Naive B cell (primary cell): ENCODE results near the gene SENP7. TPM values are rescaled to one million over a fixed set of nuclear protein-coding genes. Genes with fewer than 3 reads are reported as not detected.

Experiments
- ATAC-seq, 2 donors: fragments of 150-1000 bp; cut with Tn5 transposase; 2 replicates each; pipeline ENCODE4 v1.10.0; 2021; ENCODE audit warnings: low read depth in 2 of 2, mild to moderate bottlenecking in 2 of 2, moderate library complexity in 2 of 2
- DNase-seq: peaks from one replicate; pipeline ENCODE4 v3.0.0; 2022
- H3K27ac Mint-ChIP-seq, 6 donors: one replicate each; pipeline ENCODE4 v1.8.0; 2020 to 2022; ENCODE audit warnings: mild to moderate bottlenecking in 6 of 6, mixed read lengths in 6 of 6, moderate library complexity in 5 of 6, inconsistent platforms in 2 of 6
- H3K27me3 Mint-ChIP-seq, 3 donors: one replicate each; pipeline ENCODE4 v1.8.0; 2021 to 2022; ENCODE audit warnings: mixed read lengths in 3 of 3, mild to moderate bottlenecking in 1 of 3
- H3K36me3 Mint-ChIP-seq, 2 donors: one replicate each; pipeline ENCODE4 v1.8.0; 2020 to 2022; ENCODE audit warnings: mixed read lengths in 2 of 2, inconsistent platforms in 1 of 2, mild to moderate bottlenecking in 1 of 2
- H3K4me1 Mint-ChIP-seq, 3 donors: one replicate each; pipeline ENCODE4 v1.8.0; 2020 to 2022; ENCODE audit warnings: mixed read lengths in 3 of 3, inconsistent platforms in 1 of 3, mild to moderate bottlenecking in 1 of 3, moderate library complexity in 1 of 3
- H3K4me3 Mint-ChIP-seq, 8 donors: one replicate each; pipeline ENCODE4 v1.8.0; 2020 to 2022; ENCODE audit warnings: mild to moderate bottlenecking in 8 of 8, mixed read lengths in 8 of 8, moderate library complexity in 8 of 8, inconsistent platforms in 2 of 8
- H3K9me3 Mint-ChIP-seq, 7 donors: one replicate each; pipeline ENCODE4 v1.8.0; 2020 to 2022; ENCODE audit warnings: mixed read lengths in 7 of 7, mild to moderate bottlenecking in 5 of 7, inconsistent platforms in 2 of 7, moderate library complexity in 1 of 7
- polyA plus RNA-seq, 6 donors: library from polyadenylated mRNA; unstranded; fragments of 300-500 nt; fragmentation: Illumina TruSeq; gene quantifications; one replicate each; pipeline ENCODE4 v1.2.3, GENCODE V29; 2021; ENCODE audit warnings: low read depth in 6 of 6

Gene SENP7
- polyA plus RNA-seq, 6 donors from 2014 or later: 7.7 to 13.3 (median 10.9) TPM

GRCh38 chr3:101281521-101282030 is 231.4 kb downstream of the SENP7 start:
- Mint-ChIP-seq H3K27ac (no peak overlapping the region), H3K4me3 (no peak overlapping the region), H3K9me3 (no peaks in the 10 kb centered on the region), H3K4me1 (no peaks in the 10 kb centered on the region), H3K36me3 (no peaks in the 10 kb centered on the region), H3K27me3 (no peaks in the 10 kb centered on the region)
- DNase-seq: no peak
- no peak for ATAC-seq

DNA sequence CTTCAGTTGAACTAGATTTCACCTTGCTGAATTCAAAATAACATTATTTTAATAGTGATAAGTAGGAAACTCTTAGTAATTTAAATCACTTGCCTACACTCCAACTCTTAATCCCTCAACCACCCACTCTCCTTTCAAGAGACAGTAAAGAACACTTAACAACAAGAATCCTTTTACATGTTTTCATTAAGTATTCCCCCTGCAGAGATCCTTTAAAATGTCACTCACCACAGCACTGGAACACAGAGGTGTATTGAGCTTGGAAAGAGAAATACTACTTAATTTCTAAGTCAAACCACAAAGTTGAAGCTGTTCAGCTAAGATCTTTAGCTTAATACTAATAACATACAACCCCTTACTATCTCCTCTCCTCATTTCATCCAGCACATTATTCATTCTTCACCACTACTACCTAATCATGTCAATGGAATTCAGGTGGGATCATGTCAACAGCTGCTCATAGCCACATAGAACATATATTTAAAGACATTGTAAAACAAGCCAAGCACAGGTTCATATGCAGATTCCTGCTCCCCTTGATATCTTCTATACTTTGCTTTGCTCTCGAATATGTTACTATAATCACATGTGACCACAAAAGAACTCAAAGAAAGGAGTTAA is 233.1 kb downstream of the SENP7 start:
- Mint-ChIP-seq H3K27me3 (no peaks in the 10 kb centered on the region), H3K36me3 (no peaks in the 10 kb centered on the region), H3K4me1 (no peaks in the 10 kb centered on the region), H3K4me3 (no peak overlapping the region), H3K9me3 (no peaks in the 10 kb centered on the region), H3K27ac (no peak overlapping the region)
- DNase-seq (no peak), ATAC-seq (no peak)

DNA sequence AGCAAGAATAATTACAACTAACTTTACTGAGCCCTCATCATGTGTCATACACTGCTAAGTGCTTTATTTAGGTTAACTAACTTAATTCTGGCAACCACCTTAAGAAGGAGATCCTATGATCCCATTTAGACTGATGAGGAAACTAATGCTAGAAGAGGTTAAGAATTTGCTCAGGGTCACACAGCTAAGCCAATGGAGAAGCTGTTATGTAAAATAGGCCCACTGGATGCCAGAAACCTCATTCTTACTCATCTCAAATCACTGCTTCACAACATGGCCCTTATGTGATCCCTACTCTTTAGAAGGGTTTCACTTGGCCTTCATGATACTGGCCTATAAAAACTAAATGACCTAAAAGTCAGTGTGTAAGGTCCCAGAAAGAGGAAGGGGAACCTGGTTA is 233.8 kb downstream of the SENP7 start:
- Mint-ChIP-seq H3K9me3 (no peaks in the 10 kb centered on the region), H3K27me3 (no peaks in the 10 kb centered on the region), H3K4me3 (no peak overlapping the region), H3K4me1 (no peaks in the 10 kb centered on the region), H3K27ac (no peak overlapping the region), H3K36me3 (no peaks in the 10 kb centered on the region)
- ATAC-seq (no peak), DNase-seq (no peak)

GRCh38 chr3:101278727-101279126 is 234.3 kb downstream of the SENP7 start:
- Mint-ChIP-seq H3K27ac (no peak overlapping the region), H3K4me3 (no peak overlapping the region), H3K27me3 (no peaks in the 10 kb centered on the region), H3K36me3 (no peaks in the 10 kb centered on the region), H3K4me1 (no peaks in the 10 kb centered on the region), H3K9me3 (no peaks in the 10 kb centered on the region)
- DNase-seq (no peak), ATAC-seq (no peak)

Other genes with a start within 250 kb of the SENP7 start
- gene IMPG2, start 192.6 kb downstream of the SENP7 start, polyA plus RNA-seq: not detected
- gene TRMT10C, start 48.7 kb upstream of the SENP7 start, polyA plus RNA-seq: 10 to 100 TPM; 41.8 to 61.9 (median 52.6) TPM
- gene PCNP, start 61.0 kb upstream of the SENP7 start, polyA plus RNA-seq: 100 to 1,000 TPM; 100 to 187 (median 148) TPM
- 10 to 100 TPM in 3 of 6 donors, 1 to 10 TPM in 3; 6.8 to 14.1 (median 9.7) TPM for gene ZBTB11, start 163.9 kb upstream of the SENP7 start, polyA plus RNA-seq
- 1,000 to 10,000 TPM in 3 of 6 donors, 100 to 1,000 TPM in 3; 573 to 1,135 (median 1,007) TPM for gene RPL24, start 173.5 kb upstream of the SENP7 start, polyA plus RNA-seq
- 1 to 10 TPM; 4.1 to 5.8 (median 4.9) TPM for gene CEP97, start 211.4 kb upstream of the SENP7 start, polyA plus RNA-seq